Anterior cingulate cortex (tissue), 58 donors: Measurements from ENCODE around the gene PTPRE.

Source experiments
- DNase-seq, 58 donors: peaks; one replicate each; lab custom pipeline; 2025; lab: John Stamatoyannopoulos, UW

PTPRE gene

GRCh38 chr10:127905001-127905847 is 1.7 kb upstream of the PTPRE start:
- peak in 2 of 58 donors; percentile 24 to 61 for DNase-seq

GRCh38 chr10:127905848-127906261 is 1.0 kb upstream of the PTPRE start:
- no peak for DNase-seq

- DNase-seq = peak in 25 of 58 donors; percentile 26 to 60 (median 54)
Observed at GRCh38 chr10:127907411-127908105, 655 bp downstream of the PTPRE start.

DNA sequence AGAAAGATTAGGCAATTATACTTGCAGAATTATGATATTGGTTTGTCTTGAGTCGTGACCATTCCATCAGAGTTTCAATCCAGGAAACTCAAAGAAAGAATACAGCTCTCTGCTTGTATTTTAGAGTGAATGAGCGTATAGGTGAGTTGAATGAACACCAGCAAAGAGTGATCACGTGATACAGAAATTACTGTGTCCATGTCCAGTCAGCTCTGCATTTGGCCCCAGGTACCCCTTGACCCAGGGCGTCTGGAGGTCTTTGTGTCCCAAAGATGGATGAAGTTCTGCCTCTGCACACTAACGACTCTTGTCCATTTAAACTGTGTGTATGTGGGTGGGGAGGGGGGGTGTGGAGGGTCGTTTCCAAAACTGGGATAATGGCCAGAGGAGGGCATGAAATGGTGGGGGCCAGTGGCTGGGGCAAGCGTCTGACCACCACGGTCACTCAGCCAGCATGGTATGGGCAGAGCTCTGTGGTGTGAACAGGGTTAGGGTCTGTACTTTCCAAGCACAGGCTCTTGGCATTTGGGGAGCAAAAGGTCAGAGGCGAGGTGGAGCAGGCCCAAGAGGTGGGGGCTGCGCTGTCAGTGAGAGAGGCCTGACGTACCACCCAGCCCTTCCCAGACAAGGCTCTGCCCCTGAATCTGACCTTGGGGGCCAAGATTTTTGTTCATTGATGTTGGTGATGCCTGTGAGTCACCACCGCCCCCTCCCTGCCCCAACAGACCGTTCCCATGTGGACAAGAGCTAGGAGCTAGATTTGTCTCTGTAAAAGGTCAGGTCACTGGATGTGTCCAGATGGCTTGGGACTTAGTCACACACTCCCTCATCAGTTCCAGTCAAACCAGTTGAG is 1.4 kb downstream of the PTPRE start:
- DNase-seq = peak in 3 of 58 donors; percentile 32 to 59 (median 51)

- no peak for DNase-seq
Observed at GRCh38 chr10:127908959-127909267, 2.0 kb downstream of the PTPRE start.

DNA sequence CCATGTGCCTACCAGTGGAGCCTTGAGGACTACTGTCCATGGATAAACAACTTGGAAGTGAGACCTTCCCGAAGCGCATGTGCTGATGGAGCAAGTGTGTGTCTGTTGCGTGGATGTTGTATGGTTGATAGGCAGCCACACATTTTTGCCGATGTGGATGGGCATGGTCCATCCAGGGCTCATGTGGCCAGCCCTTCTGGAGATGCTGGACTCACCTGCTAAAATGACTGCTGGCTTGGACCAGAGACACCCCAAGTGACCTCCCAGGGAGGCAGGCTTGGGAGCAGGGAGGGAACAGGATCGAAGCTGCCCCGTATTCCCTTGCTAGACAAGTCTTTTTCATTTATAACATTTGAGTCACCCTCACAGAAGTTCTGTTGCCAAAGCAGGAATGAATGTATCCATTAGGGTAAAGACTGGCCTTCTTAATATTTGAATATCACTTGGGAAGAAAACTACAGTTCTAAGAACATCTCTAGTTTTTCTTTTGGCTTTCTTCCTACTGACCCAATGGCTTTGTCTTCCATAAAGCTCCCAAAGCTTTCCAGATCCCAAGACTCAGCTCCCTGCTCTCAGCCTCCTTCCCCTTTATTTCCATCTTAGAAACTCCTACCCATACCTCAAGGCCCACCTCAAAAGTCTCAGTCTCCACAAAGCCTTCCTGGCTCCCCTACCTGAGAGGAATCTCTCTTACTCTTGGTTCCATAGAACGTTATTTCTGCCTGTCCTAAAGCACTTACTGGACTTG is 3.0 kb downstream of the PTPRE start:
- DNase-seq = no peak

DNA sequence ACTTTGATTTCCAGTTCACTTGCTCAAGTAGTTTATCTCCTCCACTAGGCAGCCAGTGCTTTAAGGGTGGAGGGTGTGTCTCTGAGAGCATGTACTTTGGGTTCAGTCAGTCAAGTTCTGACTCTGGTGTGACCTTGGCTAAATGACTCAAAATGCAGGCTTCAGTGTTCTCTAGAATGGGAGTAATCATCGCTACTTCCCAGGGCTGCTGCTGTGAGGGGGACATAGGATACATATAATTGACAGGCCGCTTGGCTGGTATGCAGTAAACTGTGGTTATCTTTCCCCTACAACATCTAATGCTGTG is 3.5 kb downstream of the PTPRE start:
- DNase-seq = no peak

DNA sequence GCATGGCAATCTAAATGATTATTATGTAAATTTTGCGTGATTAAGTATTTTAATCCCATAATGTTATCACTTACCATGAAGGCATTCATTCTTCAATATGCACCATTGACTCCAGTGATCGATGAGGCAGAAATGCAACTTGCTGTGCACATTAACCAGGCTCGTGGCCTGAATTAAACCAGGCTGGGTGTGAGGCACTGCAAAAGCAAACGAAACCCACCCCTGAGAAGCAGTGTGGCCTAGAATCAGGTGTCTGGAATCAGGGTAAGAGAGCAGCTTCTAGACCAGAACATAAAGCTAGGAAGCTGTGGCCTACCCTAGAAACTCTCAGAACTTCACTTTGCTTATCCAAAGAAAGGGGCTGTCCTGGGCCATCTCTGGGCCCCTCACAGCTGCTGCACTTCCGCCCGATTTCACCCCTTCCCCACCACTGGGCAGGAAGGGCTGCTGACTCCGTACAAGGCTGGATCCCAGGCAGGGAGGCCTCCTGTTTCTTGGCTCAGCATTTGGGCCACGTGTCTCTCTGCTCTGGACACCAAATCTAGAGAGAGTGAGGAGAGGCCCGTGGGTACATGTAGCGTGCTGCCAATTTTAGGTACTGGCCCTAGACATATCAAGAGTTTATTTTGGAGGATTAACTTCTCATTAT is 4.4 kb downstream of the PTPRE start:
- peak in 1 of 58 donors; percentile 18 for DNase-seq

- DNase-seq = no peak
Observed at GRCh38 chr10:127911867-127912257, 5.0 kb downstream of the PTPRE start.

DNA sequence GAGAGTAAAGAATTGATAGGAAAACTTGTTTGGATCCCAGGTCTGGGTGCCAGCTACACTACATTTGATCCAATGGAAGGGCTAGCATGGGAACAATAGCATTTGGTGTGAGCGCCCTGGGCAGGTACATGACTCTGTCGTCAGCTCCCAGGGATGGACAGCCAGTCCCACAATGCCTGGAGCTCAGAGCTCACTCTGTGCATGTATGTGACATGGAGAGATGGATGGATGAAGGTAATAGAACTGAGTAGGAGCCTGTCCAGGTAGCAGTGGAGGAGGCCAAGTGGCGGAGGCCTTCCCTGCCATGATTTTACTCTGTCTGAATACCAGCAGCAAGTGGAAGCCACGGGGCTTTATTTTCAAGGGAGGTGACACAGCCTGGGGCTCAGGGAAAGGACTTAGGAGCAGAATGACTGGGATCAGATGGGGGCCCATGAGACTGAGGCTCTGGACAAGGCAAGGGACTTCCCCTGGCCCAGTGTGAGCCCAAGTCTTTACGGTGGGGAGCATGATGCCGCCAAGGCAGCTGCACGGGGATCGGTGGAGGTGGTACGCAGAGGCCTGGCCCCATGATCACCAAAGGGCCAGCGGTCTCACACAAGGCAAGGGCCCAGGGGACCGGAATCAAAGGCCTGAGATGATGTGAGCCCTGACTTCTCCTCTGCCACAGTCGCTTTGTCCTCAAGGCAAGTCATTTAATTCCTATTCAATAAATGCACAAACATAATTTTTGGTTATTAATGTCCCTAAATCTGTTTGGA is 5.9 kb downstream of the PTPRE start:
- DNase-seq = no peak

- DNase-seq = no peak
Observed at GRCh38 chr10:127913368-127913759, 6.5 kb downstream of the PTPRE start.

DNA sequence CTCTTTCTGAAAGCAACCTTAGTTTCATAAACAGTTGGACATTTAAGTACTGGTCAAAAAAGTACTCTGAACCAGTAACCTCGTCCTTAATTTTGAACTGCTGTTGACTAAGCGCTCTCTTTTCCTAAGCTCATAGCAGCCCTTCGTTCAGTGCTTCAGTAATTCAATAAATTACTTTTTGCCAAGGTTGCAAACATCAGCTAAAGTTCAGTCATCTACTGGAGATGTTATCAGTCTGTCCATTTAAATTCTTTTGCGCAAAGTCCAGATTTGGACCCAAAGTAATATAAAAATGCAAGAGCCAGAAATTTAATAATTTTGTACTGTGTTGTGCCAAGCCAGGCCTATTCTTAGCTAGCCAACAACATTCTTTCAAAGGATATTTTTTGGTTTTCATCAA is 8.4 kb downstream of the PTPRE start:
- no peak for DNase-seq

DNA sequence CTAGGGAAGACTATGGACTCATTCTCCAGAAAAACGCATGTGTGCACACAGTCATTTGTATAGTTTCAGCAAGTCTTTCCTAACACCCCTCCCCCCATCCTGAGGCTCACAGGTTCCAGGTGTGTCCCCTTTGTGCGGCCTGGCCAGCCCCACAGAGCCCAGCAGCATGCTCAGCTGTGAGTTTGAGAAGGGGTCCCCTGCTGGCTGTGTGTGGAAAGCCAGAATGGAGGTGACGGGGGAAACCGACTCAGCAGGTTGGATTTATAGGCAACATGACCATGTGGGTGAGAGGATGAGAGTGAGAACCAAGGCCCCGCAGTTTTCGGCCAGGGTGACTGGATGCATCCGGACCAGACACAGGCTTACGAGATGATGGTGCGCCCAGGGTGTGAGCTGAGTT is 9.9 kb downstream of the PTPRE start:
- DNase-seq = no peak

GRCh38 chr10:127918572-127918971 is 11.7 kb downstream of the PTPRE start:
- peak in 6 of 58 donors; percentile 20 to 54 (median 38) for DNase-seq

DNA sequence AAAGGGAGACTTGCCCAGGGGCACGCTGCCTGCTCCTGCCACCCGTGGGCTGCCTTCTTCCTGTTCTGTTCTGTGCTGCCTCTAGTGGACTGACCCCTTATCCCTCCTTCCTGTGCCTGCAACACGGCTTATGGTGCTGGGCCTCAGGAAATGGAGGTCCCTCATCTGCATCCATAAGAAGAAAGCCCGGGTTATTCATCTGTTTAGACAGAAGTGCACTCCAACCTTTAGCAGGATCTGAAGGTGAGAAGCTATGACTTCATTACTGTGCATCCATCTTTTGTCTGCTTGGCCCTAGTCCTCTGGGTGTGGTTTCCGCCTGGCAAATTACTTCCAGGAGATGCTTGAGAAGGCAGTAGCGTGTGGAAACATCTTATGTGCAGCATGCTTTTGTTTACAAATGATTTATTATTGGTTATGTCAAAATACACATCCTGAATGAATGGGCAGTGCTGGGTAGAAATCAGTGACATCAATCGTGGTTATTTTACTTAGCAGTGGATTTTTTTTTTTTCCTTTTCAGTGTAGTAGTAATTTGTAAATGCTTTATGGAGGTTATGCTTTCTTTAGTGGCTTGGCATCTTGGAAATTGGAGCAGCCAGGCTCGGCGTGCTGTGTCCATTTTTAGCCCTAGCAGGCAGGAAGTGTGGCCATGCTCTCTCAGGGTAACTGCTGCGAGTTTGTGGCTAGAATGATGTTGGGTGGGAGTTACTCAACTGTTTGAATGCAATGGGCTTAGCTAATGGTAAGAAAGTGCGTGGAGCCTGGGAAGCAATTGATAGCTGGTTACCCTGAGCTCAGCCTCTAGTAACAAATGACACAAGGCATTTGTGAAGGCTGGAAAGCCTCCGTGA is 12.7 kb downstream of the PTPRE start:
- peak in 21 of 58 donors; percentile 27 to 65 (median 40) for DNase-seq

DNA sequence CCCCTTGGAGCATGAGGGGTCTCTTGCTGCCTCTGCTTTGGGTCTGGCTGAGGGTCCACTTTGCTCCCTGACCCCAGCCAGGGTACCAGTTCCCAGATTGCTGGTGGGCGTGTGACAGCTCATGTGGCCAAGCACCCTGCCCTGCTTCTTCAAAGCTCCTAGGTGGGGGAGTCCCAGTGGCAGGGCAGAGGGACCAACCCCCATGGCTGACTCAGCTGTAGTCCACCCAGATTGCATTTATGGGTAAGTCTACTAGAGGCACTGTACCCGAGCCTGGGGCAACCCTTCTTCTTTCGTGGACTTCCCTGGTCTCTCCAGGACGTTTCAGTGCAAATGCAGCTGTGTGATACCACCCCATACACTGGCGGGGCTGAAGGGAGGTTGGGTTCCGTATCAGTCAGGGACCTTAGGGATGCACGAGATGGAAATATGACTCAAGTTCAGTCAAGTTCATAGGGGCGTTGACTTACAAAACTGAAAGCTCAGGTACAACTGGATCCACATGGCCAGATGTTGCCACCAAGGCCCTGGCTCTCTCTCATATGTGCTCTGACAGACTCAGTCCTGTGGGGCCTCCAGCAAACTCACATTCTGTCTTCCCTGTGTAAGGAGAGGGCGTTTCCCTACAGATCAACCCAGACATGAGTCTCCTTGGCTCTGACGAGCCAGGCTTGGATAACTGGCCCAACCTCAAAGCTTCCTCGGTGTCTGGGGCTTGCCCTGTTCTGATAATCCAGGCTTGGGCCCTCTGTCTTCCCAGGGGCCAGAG is 13.6 kb downstream of the PTPRE start:
- no peak for DNase-seq

- DNase-seq = no peak
Observed at GRCh38 chr10:127921075-127921752, 14.3 kb downstream of the PTPRE start.
